Right lobe of liver (tissue), 6 donors: Measurements from ENCODE around the gene OLA1. TPM values are rescaled to one million over a fixed set of nuclear protein-coding genes. Genes with fewer than 3 reads are reported as not detected.

Experiments
- ATAC-seq, 4 donors: fragments of 200-7000 bp; cut with Tn5 transposase; one replicate each; pipeline ENCODE4 v1.9.1; 2020; ENCODE audit warnings: mild to moderate bottlenecking in 4 of 4, moderate library complexity in 4 of 4
- DNase-seq, 3 donors: peaks; one replicate each; pipeline ENCODE4 v3.0.0-alpha.2; 2020
- H3K27ac ChIP-seq, 3 donors: fragments of 200-600 bp; one replicate each; pipeline ENCODE4 v1.8.0; 2022
- H3K27me3 ChIP-seq, 2 donors: fragments of 200-600 bp; one replicate each; pipeline ENCODE4 v1.8.0; 2022
- H3K36me3 ChIP-seq, 4 donors: fragments of 200-600 bp; sonication (generic) in 1 of 4; one replicate each; pipeline versions ENCODE4 v1.5.1 to v1.8.0; 2017 to 2022; ENCODE audit warnings: control low read depth in 1 of 4
- H3K4me1 ChIP-seq, 4 donors: fragments of 200-600 bp; sonication (generic) in 1 of 4; one replicate each; pipeline versions ENCODE4 v1.5.1 to v1.8.0; 2017 to 2022; ENCODE audit warnings: control low read depth in 1 of 4
- H3K4me3 ChIP-seq, 3 donors: fragments of 200-600 bp; one replicate each; pipeline ENCODE4 v1.8.0; 2022
- H3K9me3 ChIP-seq, 4 donors: fragments of 200-600 bp; sonication (generic) in 1 of 4; one replicate each; pipeline versions ENCODE4 v1.5.1 to v1.8.0; 2017 to 2022; ENCODE audit warnings: control low read depth in 1 of 4
- CTCF ChIP-seq, 4 donors: fragments of 200-600 bp in 3 of 4; fragments of 450-650 bp in 1 of 4; IDR thresholded peaks; one replicate each; pipeline versions ENCODE4 v1.5.1 to v1.8.0; 2016 to 2022; ENCODE audit warnings: antibody characterized with exemption in 4 of 4, mild to moderate bottlenecking in 2 of 4
- POLR2A ChIP-seq: fragments of 450-650 bp; IDR thresholded peaks from one replicate; pipeline ENCODE4 v1.6.1; 2017; ENCODE audit warnings: antibody characterized with exemption, mild to moderate bottlenecking
- WGBS: methylation state at CpG from one replicate; pipeline ENCODE4 v1.1.6; 2018; ENCODE audit warnings: low coverage, low lambda C conversion rate; ENCODE audit not compliant: insufficient coverage; ENCODE audit errors: missing lambda C conversion rate; 5-methylcytosine and 5-hydroxymethylcytosine counted together
- intact Hi-C, 2 donors: fragments of 100-400 bp; cut with DNase I; formaldehyde crosslinking; loops; one replicate each; pipeline versions ENCODE4 v1.11.2 to v1.14.1; 2022
- total RNA-seq, 6 experiments: library from RNA; depleted of rRNA in 2 of 6; stranded (reverse); fragments of >200 nt in 2 of 6; fragmentation: NEBNext Ultra II Directional in 3 of 6; extraction: Animal tissue kit (Norgen Biotek cat#: 25700) in 3 of 6; gene quantifications; one replicate each; pipeline versions ENCODE4 v1.1.0 to v1.2.4, GENCODE V29; 2016 to 2023
- donor health status: DM: no; HTN: yes; CAD: no.
- donor health status: DM: no; HTN: no; CAD: no.
- donor health status: DM: no; HTN: no; CAD: no.
- donor health status: DM: no; HTN: yes; CAD: no.
- donor health status: DM: no; HTN: yes; CAD: no.

The OLA1 gene
- total RNA-seq, 6 experiments from 2014 or later = 22.2 to 60.8 (median 38.6) TPM

- ATAC-seq (no peak), DNase-seq (no peak)
- no peak for TF ChIP-seq CTCF (IDR thresholded peaks at IDR 0.05)
- TF ChIP-seq POLR2A = no peak
- H3K27me3 ChIP-seq = no peaks in the 10 kb centered on the region
- no peak overlapping the region for H3K4me3 ChIP-seq
- peaks cover 0 to 5% (median 1%) of the 10 kb centered on the region in 4 donors for H3K4me1 ChIP-seq
- intact Hi-C loops = no loop called here
- no peak overlapping the region for H3K27ac ChIP-seq
- WGBS = 93% methylated on average over 3 of the region's 3 CpGs
- peaks cover 0 to 11% (median 2%) of the 10 kb centered on the region in 4 donors for H3K9me3 ChIP-seq
- H3K36me3 ChIP-seq = no peaks in the 10 kb centered on the region
Observed at GRCh38 chr2:174169372-174169771, 79.0 kb downstream of the OLA1 start.

GRCh38 chr2:174166261-174166660, 82.1 kb downstream of the OLA1 start:
- DNase-seq = no peak
- H3K27me3 ChIP-seq = no peaks in the 10 kb centered on the region
- peaks cover 0 to 11% (median 2%) of the 10 kb centered on the region in 4 donors for H3K9me3 ChIP-seq
- intact Hi-C loops = no loop called here
- H3K4me3 ChIP-seq = no peak overlapping the region
- WGBS = 63% methylated on average over 1 of the region's 2 CpGs
- no peaks in the 10 kb centered on the region for H3K36me3 ChIP-seq
- no peak for ATAC-seq
- TF ChIP-seq POLR2A = no peak
- no peak for TF ChIP-seq CTCF (IDR thresholded peaks at IDR 0.05)
- no peak overlapping the region for H3K27ac ChIP-seq
- H3K4me1 ChIP-seq = no peaks in the 10 kb centered on the region

GRCh38 chr2:174161490-174161889, 86.8 kb downstream of the OLA1 start:
- no peaks in the 10 kb centered on the region for H3K4me1 ChIP-seq
- H3K27me3 ChIP-seq = no peaks in the 10 kb centered on the region
- DNase-seq (no peak), ATAC-seq (no peak)
- no peak overlapping the region for H3K4me3 ChIP-seq
- intact Hi-C loops = no loop called here
- H3K36me3 ChIP-seq = no peaks in the 10 kb centered on the region
- no peaks in the 10 kb centered on the region for H3K9me3 ChIP-seq
- H3K27ac ChIP-seq = no peak overlapping the region
- TF ChIP-seq CTCF (IDR thresholded peaks at IDR 0.05) = no peak
- no peak for TF ChIP-seq POLR2A
- WGBS = 91% methylated on average over 3 of the region's 3 CpGs

- 74% methylated on average over 3 of the region's 3 CpGs for WGBS
- Histone ChIP-seq H3K27ac (no peak overlapping the region), H3K9me3 (no peaks in the 10 kb centered on the region), H3K27me3 (no peaks in the 10 kb centered on the region), H3K4me3 (no peak overlapping the region), H3K4me1 (no peaks in the 10 kb centered on the region), H3K36me3 (no peaks in the 10 kb centered on the region)
- intact Hi-C loops = no loop called here
- DNase-seq (peak in 1 of 3 donors; percentile 47), ATAC-seq (peak; percentile 69 to 73 (median 72))
- TF ChIP-seq POLR2A (no peak), CTCF (IDR thresholded peaks at IDR 0.05) (peak; percentile 41 to 68 (median 52))
Observed at GRCh38 chr2:174158003-174158402, 90.3 kb downstream of the OLA1 start.

- no peak for DNase-seq
- 80% methylated on average over 1 of the region's 1 CpG for WGBS
- Histone ChIP-seq H3K27ac (no peak overlapping the region), H3K9me3 (no peaks in the 10 kb centered on the region), H3K36me3 (no peaks in the 10 kb centered on the region), H3K4me1 (no peaks in the 10 kb centered on the region), H3K4me3 (no peak overlapping the region), H3K27me3 (no peaks in the 10 kb centered on the region)
- no peak for ATAC-seq
- intact Hi-C loops = no loop called here
- TF ChIP-seq POLR2A = no peak
- TF ChIP-seq CTCF (IDR thresholded peaks at IDR 0.05) = no peak
Observed at GRCh38 chr2:174157053-174157452, 91.3 kb downstream of the OLA1 start.
